GM12892 (cell line): ENCODE results near the gene OCA2.

ENCODE experiments used
- POLR2A ChIP-seq: IDR thresholded peaks from 2 replicates; pipeline ENCODE4 v1.6.1; 2011; ENCODE audit warnings: low read depth, low read length, control low read depth
- POLR2AphosphoS5 ChIP-seq: IDR thresholded peaks from 2 replicates; pipeline ENCODE4 v1.6.1; 2011; ENCODE audit warnings: low read depth, low read length, control low read depth

DNA sequence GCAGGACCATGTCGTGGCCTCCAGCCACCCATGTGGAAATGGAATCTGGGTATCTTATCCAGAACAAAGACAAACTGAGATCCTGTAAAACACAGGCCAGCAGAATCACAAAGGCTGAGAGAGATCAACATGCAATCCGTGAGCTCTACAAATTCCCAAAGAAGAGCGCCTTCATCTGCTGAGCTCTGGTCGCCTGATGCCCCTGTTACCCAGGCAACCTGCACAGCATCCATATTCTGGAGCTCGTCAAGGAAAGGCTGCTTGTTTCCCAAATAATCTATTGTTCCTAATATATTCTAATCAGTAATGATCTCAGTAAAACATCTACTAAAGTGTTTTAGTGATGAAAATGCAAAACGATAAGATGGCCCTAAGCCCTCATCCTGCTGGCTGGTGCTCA is 133.6 kb downstream of the OCA2 start:
- no peak for TF ChIP-seq POLR2A
- TF ChIP-seq POLR2AphosphoS5, result no peak
